Measurements from ENCODE around the gene GTPBP1. TPM values are rescaled to one million over a fixed set of nuclear protein-coding genes. Genes with fewer than 3 reads are reported as not detected.

Gene GTPBP1
- polyA plus RNA-seq, 3 donors, result 42.0 to 44.0 (median 42.0) TPM

DNA sequence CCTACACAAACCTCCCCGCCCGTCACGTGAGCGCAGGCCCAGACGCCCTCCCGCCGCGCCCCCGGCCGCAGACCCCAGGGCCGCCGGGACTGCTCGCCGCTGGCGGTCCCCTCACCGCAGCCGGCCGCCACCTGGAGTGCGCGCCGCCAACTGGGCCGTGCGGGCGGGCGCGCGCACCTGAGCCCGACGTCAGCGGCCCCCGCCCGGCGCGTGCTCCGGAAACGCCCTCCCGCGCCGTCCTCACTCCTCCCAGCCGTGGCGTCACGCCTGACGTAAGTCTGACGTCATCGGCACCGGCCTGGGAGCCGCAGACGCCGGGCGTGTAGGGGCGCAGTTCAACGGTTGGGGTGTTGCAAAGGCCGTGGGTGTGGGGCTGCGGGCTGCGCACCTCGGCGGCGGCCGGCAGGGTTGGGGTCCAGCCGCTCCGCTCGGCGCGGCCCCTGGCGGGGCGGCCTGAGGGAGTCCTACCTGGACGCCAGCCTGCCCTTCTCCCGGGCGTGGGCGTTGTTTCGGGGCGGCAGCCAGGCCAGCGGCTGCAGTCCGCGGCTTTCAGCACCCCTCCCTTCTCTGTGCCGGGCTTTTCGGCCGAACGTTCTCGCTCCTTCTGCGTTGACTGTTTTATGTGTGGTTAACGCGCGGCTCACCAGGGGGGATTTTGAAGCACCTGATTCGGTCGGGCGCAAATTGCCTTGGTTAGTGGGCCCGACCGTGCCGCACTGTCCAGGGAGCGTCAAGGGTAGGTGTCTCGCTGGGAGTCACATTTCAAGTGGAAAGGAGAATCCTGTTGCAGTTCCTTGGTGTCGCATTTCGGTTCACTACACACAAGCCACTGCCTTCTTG, 4.7 kb upstream of the GTPBP1 start, which contains the start of gene JOSD1:
JOSD1 (minus strand) TSS at position 155 of the 840 bp plus-strand sequence. CDS start 956 bp downstream, outside the sequence.
- DNase-seq (ENCODE audit: low read depth in 3 of 3, low spot score in 2 of 3), result peak in 2 of 3 donors; percentile 87 to 90

DNA sequence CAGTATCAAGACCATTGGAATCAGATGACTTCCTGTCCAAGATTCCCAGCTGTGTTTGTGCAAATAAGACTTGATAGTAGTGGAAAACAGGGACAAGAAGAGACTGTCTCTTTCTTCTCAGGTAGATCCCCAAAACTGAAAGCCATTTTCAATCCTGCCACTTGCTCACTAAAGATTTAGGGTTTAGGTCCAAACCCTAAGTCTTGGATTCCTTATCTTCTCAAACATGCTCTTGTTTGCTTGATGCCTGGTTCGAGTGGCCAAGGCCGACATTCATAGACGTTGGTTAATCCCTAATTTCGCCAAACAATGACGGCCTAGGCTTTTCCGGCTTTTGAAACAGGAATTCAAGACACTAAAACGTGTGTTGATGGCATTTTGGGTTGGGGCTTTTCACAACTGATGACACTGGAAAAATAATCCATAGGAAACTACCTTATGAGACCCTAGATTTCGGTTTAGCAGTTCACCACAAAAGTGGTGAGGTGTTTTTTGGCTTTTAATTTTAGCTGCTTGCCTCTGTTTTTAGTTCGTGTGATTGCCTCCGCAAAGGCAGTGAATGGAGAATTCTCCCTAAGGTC, 1.0 kb upstream of the GTPBP1 start:
- no peak for DNase-seq (ENCODE audit: low read depth in 3 of 3, low spot score in 2 of 3)

DNA sequence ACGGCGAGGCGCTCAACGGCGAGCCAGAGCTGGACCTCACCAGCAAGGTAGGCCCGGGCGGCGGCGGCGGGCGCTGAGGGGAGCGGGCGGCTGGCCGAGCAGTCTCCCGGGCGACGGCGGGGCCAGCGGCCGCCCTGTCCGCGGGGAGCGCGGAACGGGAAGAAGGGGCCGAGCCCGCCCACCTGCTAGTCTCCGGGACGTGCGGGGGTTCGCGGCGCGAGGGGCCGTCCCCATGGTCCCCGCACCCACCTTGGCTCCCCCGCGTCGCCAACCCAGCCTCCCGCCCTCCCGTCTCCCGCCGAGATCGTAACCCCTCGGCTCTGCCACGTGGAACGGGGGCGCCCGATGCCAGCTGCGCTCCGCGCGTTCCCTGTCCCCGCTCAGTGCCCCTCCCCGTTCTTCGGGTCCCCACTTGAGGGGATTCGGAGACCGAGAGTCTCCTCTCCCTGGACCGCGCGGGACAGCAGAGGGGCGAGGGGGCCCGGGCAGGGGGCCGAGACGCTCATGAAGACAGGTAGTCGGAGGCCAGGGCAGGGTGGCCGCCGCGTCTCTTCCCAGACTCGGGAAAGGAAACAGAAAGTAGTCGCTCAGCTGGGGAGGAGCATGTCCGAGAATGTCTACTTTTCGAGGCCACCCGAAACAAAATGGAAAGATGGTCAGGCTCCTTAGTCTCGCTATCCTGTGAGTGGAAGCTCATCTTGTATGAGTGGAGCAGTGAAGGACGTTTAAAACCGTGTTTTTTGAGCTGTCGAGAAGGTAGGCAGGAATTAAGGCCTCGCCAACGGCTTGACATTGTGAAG, 557 bp downstream of the GTPBP1 start:
- no peak for DNase-seq (ENCODE audit: low read depth in 3 of 3, low spot score in 2 of 3)

DNA sequence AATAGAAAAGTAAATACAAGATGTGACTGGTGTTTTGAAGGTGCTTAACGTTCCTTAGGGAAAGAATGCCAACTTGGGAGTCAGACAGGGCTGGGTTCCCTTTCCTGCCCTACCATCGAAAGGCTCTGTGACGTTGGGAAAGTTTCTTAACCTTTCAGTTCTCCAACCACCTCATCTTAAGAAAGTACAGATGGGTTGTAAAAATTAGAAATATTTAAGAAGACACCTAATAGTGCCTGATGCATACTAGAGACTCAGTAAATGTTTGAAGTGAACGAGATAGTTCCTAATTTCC, 1.1 kb downstream of the GTPBP1 start:
- no peak for DNase-seq (ENCODE audit: low read depth in 3 of 3, low spot score in 2 of 3)

DNA sequence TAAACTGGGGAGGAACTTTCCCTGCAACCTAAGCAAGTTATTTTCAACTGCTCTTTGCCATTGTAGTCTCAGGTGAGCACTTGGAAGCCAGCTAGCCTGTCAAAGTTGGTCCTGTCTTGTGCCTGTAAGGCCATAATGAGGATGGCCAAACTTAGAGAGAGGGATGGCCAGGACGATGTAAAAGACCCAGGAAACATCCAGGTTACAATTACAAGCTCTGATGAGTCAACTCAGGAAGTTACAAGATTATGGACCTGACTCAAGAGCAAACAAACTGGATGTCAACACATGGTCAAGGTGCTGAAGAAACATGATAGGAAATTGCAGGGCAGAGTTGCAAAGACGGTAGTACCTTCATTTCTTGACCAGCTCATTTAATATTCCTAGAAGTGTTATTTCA, 1.6 kb downstream of the GTPBP1 start:
- no peak for DNase-seq (ENCODE audit: low read depth in 3 of 3, low spot score in 2 of 3)

DNA sequence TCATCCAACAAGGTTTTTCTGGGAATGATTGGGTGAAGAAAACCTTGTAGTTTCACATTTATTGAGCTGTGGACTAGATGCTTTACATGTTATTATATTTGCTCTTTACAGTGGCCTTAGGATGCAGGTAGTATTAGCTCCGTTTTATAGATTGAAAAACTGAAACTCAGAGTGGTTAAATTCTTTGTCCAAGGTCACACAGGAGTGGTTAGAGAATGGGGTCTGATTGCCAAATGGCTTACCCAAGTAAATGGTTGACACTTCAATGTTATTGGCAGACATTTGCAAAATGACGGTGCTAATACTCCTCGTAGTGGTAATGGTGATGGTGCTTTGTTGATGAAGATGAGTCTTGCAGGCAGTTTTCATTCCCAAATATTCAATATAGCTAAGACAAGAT, 2.2 kb downstream of the GTPBP1 start:
- DNase-seq (ENCODE audit: low read depth in 3 of 3, low spot score in 2 of 3), result no peak

DNA sequence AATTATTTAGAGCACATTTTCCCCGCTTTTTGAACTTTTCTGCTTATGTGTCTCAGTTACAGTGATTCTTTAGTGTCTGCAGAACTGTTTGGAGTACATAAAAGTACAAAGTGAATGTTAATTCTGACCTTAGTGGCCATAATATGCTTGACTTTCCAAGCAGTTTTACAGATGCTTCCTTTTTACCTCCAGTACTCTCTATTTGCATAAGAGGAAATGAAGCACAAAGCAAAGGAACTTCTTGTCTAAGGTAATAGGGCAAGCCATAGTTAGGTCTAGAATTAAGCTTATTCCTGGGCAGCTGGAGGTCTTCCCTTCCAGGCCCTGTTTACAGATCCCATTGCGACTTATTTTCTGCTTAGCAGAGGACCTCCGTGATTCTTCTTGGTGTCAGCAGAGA, 3.6 kb downstream of the GTPBP1 start:
- DNase-seq (ENCODE audit: low read depth in 3 of 3, low spot score in 2 of 3), result no peak

DNA sequence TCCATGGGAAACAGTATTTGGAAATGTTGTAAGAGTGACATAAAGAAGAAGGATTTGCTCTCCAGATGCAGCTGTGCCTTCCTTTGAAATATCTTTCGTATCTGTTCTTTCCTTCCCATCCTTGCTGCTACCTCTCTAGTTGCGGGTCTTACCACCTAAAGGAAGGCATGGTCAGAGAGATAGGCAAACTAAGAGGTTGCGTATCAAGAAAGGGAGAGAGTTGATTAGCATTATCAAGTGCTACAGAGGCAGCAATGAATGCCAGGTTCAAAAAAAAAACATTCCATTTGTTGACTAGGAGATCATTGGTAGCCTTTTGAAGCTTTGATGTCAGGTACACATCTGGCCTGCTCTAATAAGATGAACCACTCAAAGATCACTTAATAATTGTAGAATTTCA, 4.6 kb downstream of the GTPBP1 start:
- no peak for DNase-seq (ENCODE audit: low read depth in 3 of 3, low spot score in 2 of 3)

DNA sequence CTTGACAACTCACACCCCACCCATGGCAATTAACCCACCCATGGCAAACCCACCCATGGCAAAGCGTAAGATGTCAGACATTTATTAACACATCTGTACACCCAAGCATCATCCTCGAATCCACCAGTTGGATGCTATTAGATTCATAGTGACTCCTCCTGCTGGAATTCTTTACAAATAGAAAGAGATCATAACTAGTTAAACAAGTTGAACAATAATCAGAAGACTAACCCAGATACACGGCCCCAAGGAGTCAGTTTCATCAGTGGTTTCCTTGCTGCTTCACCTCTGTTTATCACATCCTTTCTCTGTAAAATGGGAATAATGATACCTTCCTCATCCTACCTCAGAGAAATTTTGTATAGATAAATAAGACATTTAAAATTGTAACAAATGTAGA, 5.1 kb downstream of the GTPBP1 start:
- no peak for DNase-seq (ENCODE audit: low read depth in 3 of 3, low spot score in 2 of 3)

GRCh38 chr22:38712486-38713207, 6.9 kb downstream of the GTPBP1 start:
- DNase-seq (ENCODE audit: low read depth in 3 of 3, low spot score in 2 of 3), result no peak

- DNase-seq (ENCODE audit: low read depth in 3 of 3, low spot score in 2 of 3), result no peak
Measured at GRCh38 chr22:38713921-38714320, 8.2 kb downstream of the GTPBP1 start.

GRCh38 chr22:38715176-38715764, 9.5 kb downstream of the GTPBP1 start:
- no peak for DNase-seq (ENCODE audit: low read depth in 3 of 3, low spot score in 2 of 3)

GRCh38 chr22:38715852-38716251, 10.1 kb downstream of the GTPBP1 start:
- DNase-seq (ENCODE audit: low read depth in 3 of 3, low spot score in 2 of 3), result no peak

- no peak for DNase-seq (ENCODE audit: low read depth in 3 of 3, low spot score in 2 of 3)
Measured at GRCh38 chr22:38716271-38716670, 10.5 kb downstream of the GTPBP1 start.

DNA sequence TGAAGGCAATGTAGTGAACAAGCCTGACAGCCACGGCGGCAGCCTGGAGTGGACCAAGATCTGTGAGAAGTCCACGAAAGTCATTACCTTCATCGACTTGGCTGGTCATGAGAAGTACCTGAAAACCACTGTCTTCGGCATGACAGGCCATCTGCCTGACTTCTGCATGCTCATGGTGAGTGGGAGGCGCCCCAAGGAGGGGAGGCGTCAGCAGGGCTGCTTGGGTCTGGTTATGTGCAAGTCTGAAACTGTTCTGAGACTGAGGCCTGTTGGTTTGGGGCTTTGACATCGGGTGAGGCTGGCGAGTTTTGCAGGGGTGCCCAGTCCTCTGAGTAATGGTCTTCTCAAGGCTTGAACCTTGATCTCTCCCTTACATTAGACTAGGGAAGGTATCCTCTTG, 11.1 kb downstream of the GTPBP1 start:
- no peak for DNase-seq (ENCODE audit: low read depth in 3 of 3, low spot score in 2 of 3)

GRCh38 chr22:38717244-38717643, 11.5 kb downstream of the GTPBP1 start:
- DNase-seq (ENCODE audit: low read depth in 3 of 3, low spot score in 2 of 3), result no peak

GRCh38 chr22:38718414-38718813, 12.7 kb downstream of the GTPBP1 start:
- no peak for DNase-seq (ENCODE audit: low read depth in 3 of 3, low spot score in 2 of 3)

DNA sequence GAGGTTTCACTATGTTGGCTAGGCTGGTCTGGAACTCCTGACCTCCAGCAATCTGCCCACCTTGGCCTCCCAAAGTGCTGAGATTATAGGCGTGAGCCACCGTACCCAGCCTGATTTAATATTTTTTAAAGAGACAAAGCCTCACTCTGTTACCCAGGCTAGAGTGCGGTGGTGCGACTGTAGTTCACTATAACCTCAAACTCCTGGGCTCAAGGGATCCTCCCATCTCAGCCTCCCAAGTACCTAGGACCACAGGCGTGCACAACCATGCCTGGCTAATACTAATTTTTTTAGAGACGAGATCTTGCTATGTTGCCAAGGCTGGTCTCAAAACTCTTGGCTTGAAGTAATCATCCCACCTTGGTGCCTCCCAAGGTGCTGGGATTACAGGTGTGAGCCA, 13.5 kb downstream of the GTPBP1 start:
- DNase-seq (ENCODE audit: low read depth in 3 of 3, low spot score in 2 of 3), result no peak

DNA sequence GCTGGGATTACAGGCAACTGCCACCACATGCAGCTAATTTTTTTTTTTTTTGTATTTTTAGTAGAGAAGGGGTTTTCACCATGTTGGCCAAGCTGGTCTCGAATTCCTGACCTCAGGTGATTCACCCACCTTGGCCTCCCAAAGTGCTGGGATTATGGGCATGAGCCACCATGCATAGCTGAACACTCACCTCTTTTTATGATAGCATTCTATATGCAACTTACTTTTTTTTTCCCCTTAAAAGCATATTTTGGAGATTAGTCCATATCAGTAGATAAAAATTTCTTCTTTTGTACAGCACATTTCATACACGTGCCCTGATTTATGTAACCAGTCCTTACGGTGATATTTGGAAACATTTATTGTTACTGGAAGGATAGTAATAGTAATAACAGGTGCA, 14.6 kb downstream of the GTPBP1 start:
- no peak for DNase-seq (ENCODE audit: low read depth in 3 of 3, low spot score in 2 of 3)

DNA sequence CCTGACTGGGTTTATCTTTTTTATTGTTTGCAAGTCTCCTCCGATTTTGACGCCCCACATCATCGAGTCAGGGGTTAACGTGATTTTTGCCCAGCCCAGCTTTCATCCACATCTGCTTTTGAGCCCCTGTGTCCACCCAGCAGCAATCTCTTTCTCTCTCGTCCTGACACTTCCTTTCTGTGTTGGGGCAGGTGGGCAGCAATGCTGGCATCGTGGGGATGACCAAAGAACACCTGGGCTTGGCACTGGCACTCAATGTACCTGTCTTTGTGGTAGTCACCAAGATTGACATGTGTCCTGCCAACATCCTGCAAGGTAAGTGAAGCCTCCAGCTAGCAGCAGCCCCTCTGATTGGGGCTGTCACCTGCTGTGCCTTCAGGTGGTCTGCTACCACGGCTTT, 15.8 kb downstream of the GTPBP1 start:
- no peak for DNase-seq (ENCODE audit: low read depth in 3 of 3, low spot score in 2 of 3)

GRCh38 chr22:38724176-38724575, 18.4 kb downstream of the GTPBP1 start:
- no peak for DNase-seq (ENCODE audit: low read depth in 3 of 3, low spot score in 2 of 3)
